Tibial nerve (tissue), 3 donors: ENCODE measurements around the gene TNXB.

Source experiments
- POLR2A ChIP-seq, 2 donors: fragments of 450-650 bp; IDR thresholded peaks; one replicate each; pipeline ENCODE4 v1.6.1; 2017; ENCODE audit warnings: antibody characterized with exemption in 2 of 2, mild to moderate bottlenecking in 2 of 2, moderate library complexity in 2 of 2
- TF ChIP-seq, protein P1 (sequence below), 5 experiments: fragments of 200-600 bp in 3 of 5; fragments of 450-650 bp in 2 of 5; sonication (generic) in 3 of 5; IDR thresholded peaks; one replicate each; pipeline ENCODE4 v1.5.1; 2016 to 2019; ENCODE audit warnings: antibody characterized with exemption in 5 of 5, mild to moderate bottlenecking in 3 of 5, moderate library complexity in 2 of 5

GRCh38 chr6:32156891-32157290 is 47.8 kb upstream of the TNXB start:
- TF ChIP-seq, protein P1, sequence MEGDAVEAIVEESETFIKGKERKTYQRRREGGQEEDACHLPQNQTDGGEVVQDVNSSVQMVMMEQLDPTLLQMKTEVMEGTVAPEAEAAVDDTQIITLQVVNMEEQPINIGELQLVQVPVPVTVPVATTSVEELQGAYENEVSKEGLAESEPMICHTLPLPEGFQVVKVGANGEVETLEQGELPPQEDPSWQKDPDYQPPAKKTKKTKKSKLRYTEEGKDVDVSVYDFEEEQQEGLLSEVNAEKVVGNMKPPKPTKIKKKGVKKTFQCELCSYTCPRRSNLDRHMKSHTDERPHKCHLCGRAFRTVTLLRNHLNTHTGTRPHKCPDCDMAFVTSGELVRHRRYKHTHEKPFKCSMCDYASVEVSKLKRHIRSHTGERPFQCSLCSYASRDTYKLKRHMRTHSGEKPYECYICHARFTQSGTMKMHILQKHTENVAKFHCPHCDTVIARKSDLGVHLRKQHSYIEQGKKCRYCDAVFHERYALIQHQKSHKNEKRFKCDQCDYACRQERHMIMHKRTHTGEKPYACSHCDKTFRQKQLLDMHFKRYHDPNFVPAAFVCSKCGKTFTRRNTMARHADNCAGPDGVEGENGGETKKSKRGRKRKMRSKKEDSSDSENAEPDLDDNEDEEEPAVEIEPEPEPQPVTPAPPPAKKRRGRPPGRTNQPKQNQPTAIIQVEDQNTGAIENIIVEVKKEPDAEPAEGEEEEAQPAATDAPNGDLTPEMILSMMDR (IDR thresholded peaks at IDR 0.05), result no peak
- no peak for TF ChIP-seq POLR2A (IDR thresholded peaks at IDR 0.05)
